ENCODE measurements around the gene STK24. TPM values are rescaled to one million over a fixed set of nuclear protein-coding genes. Genes with fewer than 3 reads are reported as not detected.
"Not testable (repeated sequence)": the region's sequence is repeated elsewhere in the genome, so short reads cannot be mapped to it uniquely, and the experiment has no call there.

The STK24 gene
- total RNA-seq, 4 donors from 2014 or later, result 55.3 to 96.3 (median 83.9) TPM

DNA sequence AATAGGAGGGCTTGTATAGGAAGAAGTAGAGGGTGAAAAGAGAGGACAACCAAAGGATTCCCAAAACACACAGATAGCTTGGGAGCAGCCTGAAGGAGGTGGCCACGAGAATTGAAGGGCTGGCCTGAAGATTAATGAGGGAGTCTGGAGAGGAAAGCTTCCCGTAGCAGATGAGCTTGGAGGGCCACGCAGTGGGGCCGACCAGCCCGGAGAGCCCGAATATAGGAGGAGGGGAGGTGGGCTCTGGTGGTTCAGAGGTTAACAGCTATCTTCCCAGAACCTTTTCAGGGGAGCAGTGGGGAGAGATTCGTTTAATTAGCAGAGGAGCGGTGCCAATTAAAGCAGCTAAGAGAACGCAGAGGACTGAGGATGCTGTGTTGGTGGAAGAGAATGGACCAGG lies 154.9 kb downstream of the STK24 start:
- no peak for ATAC-seq (ENCODE audit: low FRiP score)
- no peak for TF ChIP-seq CTCF (IDR thresholded peaks at IDR 0.05)
- DNase-seq (ENCODE audit: low spot score), result no peak

- no peak for TF ChIP-seq CTCF (IDR thresholded peaks at IDR 0.05)
- DNase-seq (ENCODE audit: low spot score), result no peak
- no peak for ATAC-seq (ENCODE audit: low FRiP score)
Observed at GRCh38 chr13:98420554-98421175, 156.2 kb downstream of the STK24 start.

GRCh38 chr13:98419786-98420553 lies 156.9 kb downstream of the STK24 start:
- no peak for TF ChIP-seq CTCF (IDR thresholded peaks at IDR 0.05)

DNA sequence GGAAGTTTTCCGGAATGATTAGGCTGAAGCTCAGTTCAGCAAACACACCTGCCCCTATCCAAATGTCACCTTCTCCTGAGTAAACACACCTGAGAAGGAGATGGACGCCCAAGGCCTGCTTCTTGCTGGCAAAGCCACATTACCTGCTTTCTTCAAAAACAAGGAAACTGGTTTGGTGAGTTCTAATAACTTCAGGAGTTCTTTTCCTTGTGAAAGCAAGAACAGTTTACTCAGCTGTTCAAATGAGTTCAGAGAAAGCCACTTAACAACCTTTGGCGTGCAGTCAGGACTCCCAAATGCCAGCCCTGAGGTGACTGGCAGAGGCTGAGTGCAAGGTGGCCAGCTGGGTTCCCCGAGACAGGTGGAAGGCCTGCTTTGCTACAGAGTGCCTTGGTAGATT lies 160.5 kb downstream of the STK24 start:
- no peak for DNase-seq (ENCODE audit: low spot score)
- no peak for ATAC-seq (ENCODE audit: low FRiP score)
- no peak for TF ChIP-seq CTCF (IDR thresholded peaks at IDR 0.05)

More at GRCh38 chr13:98419786-98420553, 156.9 kb downstream of the STK24 start:
- no peak for DNase-seq (ENCODE audit: low spot score)
- ATAC-seq (ENCODE audit: low FRiP score), result no peak

DNA sequence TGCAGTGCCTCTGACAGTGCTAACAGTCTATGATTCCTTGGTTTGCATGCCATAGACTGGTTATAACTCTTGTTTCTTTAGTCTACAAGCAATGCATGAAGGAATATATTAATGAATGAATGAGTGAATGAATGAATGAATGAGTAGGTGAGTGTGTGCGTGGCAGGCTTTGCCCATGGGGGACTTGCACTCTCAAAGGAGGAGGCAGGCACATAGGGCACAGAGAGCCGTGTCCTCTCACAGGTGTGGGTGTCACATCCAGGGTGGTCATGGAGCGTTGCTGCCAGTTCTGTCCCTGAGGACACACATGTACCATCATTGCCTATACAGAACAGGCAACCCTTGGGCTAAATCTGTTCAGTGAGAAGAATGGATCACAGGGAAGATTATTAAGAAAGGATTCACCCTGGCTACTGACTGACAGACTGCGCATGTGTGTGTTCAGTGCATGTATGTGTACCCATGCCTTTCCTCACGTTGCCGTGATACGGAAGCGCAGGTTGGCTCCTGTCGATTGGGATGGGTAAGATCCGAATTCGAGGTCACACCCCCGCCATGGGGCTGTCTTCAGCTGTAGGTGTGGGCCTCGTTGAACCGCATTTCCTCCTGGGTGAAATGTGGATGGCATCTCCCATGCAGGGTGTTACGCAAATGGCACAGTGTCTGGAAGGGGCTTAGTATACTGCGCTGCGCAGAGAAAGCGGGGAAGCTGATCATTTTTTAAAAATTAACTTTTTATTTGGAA lies 161.4 kb downstream of the STK24 start:
- TF ChIP-seq CTCF (IDR thresholded peaks at IDR 0.05), result no peak
- no peak for DNase-seq (ENCODE audit: low spot score)
- ATAC-seq (ENCODE audit: low FRiP score), result no peak

DNA sequence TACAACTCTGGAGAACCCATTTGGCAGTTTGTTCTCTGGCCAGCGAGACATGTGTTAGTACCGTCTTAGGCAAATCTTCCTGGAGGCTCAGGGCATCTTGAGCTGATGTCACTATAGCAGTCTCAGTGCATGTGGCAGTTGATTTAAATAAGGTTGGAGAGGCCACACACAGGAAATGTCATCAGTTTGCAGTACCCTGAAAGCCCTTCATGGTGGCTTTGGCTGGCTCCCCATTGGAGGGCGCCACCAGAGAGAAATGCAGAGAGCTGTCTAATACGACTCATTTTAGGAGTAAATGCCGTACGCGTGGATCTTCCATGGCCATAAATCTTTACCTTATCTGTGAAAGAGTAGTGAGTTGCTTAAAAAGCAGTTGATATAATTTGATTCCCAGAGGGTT lies 163.1 kb downstream of the STK24 start:
- DNase-seq (ENCODE audit: low spot score) (no peak), ATAC-seq (ENCODE audit: low FRiP score) (no peak)
- TF ChIP-seq CTCF (IDR thresholded peaks at IDR 0.05), result no peak

DNA sequence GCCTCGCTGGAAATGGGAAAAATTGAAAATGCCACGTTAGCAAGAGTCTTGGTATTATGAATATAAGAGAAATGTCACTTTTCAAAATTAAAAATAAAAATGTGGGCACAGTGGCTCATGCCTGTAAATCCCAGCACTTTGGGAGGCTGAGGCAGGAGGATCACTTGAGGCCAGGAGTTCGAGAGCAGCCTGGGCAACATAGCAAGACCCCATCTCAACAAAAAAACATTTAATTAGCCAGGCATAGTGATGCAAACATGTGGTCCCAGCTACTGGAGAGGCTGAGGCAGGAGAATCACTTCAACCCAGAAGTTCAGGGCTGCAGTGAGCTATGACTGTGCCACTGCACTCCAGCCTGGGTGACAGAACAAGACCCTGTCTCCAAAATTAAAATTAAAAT lies 163.6 kb downstream of the STK24 start:
- ATAC-seq (ENCODE audit: low FRiP score); DNase-seq (ENCODE audit: low spot score): not testable (repeated sequence)
